IPS DF 6.9 (cell line): ENCODE data around the gene CHN1.

Experiments
- DNase-seq: peaks from one replicate; pipeline ENCODE4 v3.0.0-alpha.2; 2013; ENCODE audit warnings: low read depth, low spot score
- H3K27ac ChIP-seq: one replicate; pipeline ENCODE4 v1.5.1; 2013; ENCODE audit warnings: low read length, control low read depth
- H3K27me3 ChIP-seq: 2 replicates; pipeline ENCODE4 v1.6.1; 2013; ENCODE audit warnings: mild to moderate bottlenecking, low read length; ENCODE audit not compliant: control insufficient read depth, insufficient read depth
- H3K36me3 ChIP-seq: 2 replicates; pipeline ENCODE4 v1.6.1; 2013; ENCODE audit warnings: low read length; ENCODE audit not compliant: control insufficient read depth, insufficient read depth
- H3K4me1 ChIP-seq: 2 replicates; pipeline ENCODE4 v1.6.1; 2013; ENCODE audit warnings: low read length; ENCODE audit not compliant: control insufficient read depth, insufficient read depth
- H3K4me3 ChIP-seq: 2 replicates; pipeline ENCODE4 v1.5.1; 2013; ENCODE audit warnings: mild to moderate bottlenecking, low read length
- H3K9me3 ChIP-seq: 2 replicates; pipeline ENCODE4 v1.6.1; 2013; ENCODE audit warnings: low read length, inconsistent platforms; ENCODE audit not compliant: control insufficient read depth, insufficient read depth
- WGBS: extraction: QIAGEN DNeasy Blood & Tissue Kit; methylation state at CpG from one replicate; pipeline ENCODE4 v1.1.7; 2013; ENCODE audit warnings: mixed read lengths, missing lambda C conversion rate; ENCODE audit not compliant: insufficient read length, insufficient coverage; 5-methylcytosine and 5-hydroxymethylcytosine counted together

CHN1 gene

DNA sequence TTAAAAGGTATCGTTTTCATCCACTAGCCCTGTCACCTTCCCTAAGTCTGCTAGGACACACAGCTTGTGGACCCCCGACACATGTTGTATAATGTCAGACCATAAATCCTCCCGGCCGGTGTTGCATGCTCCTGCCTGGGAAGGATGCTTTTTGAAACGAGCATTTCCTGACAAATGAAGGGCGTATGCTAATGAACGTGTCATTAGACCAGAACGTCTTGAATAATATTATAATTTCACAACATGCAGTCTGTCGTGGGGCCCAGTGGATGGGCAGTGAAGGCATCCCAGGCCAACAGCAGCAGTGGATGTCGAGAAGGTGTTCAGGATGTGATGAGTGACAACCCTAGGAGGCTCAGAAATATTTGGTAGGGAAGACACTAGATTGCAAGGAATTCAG lies 248.4 kb downstream of the CHN1 start:
- no CpG with 5 or more reads among the region's 10 CpGs for WGBS
- no peak for DNase-seq
- H3K4me3 ChIP-seq: no peak overlapping the region
- H3K9me3 ChIP-seq: no peaks in the 10 kb centered on the region
- no peak overlapping the region for H3K27ac ChIP-seq
- no peaks in the 10 kb centered on the region for H3K4me1 ChIP-seq
- H3K36me3 ChIP-seq: no peaks in the 10 kb centered on the region
- no peaks in the 10 kb centered on the region for H3K27me3 ChIP-seq

- H3K9me3 ChIP-seq: no peaks in the 10 kb centered on the region
- H3K36me3 ChIP-seq: no peaks in the 10 kb centered on the region
- WGBS: no CpG with 5 or more reads among the region's 13 CpGs
- H3K4me3 ChIP-seq: no peak overlapping the region
- no peak for DNase-seq
- H3K27me3 ChIP-seq: no peaks in the 10 kb centered on the region
- no peak overlapping the region for H3K27ac ChIP-seq
- peaks cover 3% of the 10 kb centered on the region; the same call in 1 of the 2 replicates for H3K4me1 ChIP-seq
These were observed 252.0 kb downstream of the CHN1 start for GRCh38 chr2:174753038-174753633.

DNA sequence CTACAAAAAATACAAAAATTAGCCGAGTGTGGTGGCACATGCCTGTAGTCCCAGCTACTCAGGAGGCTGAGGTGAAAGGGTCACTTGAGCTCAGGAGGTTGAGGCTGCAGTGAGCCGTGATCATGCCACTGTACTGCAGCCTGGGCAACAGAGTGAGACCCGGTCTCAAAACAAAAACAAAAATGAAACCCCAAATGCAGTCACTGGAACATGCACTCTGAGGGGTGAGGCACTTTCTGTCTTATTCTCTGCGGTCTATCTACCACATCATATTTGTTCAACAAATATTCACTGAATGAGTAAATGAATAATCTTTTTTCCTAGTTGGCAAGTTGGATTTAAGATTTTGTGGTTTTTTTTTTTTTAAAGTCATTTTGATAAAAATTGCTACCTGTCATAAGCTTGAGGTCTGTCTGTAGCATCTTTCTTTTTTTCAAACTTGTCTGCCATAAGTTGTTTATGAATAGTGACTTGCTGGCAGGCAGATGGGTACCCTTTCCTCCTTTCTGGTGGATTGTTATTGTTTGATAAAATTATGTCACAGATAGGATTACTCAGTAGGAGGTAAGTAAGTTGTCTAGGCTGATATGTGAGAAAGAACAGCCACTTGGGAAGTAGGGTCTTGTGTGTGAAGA lies 252.7 kb downstream of the CHN1 start:
- H3K36me3 ChIP-seq: no peaks in the 10 kb centered on the region
- peaks cover 3% of the 10 kb centered on the region; the same call in 1 of the 2 replicates for H3K4me1 ChIP-seq
- WGBS: no CpG with 5 or more reads among the region's 4 CpGs
- H3K27ac ChIP-seq: no peak overlapping the region
- no peaks in the 10 kb centered on the region for H3K9me3 ChIP-seq
- H3K4me3 ChIP-seq: no peak overlapping the region
- H3K27me3 ChIP-seq: no peaks in the 10 kb centered on the region
- no peak for DNase-seq

- Histone ChIP-seq H3K4me3 (no peak overlapping the region), H3K36me3 (no peaks in the 10 kb centered on the region), H3K4me1 (peaks cover 3% of the 10 kb centered on the region; the same call in 1 of the 2 replicates), H3K27ac (no peak overlapping the region), H3K27me3 (no peaks in the 10 kb centered on the region), H3K9me3 (no peaks in the 10 kb centered on the region)
- DNase-seq: no peak
- WGBS: no CpG with 5 or more reads among the region's 5 CpGs
These were observed 254.2 kb downstream of the CHN1 start for GRCh38 chr2:174750923-174751441.

DNA sequence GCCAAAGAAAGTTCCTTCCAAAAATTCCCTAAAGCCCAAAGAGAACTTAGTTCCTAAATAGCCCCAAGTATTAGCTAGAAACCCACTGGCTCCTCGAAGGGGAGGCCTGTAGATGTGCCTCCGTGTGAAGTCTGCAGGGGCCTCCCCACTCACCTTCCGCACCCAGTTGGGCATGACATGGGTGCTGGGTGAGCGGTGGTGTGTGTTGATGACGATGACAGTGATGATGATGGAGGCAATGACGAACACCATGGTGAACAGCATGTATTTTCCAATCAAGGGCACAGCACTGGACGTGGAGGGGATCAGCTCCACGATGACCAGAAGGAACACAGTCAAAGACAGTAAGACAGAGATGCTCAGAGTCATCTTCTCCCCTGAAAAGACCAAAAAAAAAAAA lies 255.4 kb downstream of the CHN1 start:
- H3K36me3 ChIP-seq: no peaks in the 10 kb centered on the region
- no peaks in the 10 kb centered on the region for H3K9me3 ChIP-seq
- peaks cover 3% of the 10 kb centered on the region; the same call in 1 of the 2 replicates for H3K4me1 ChIP-seq
- WGBS: no CpG with 5 or more reads among the region's 8 CpGs
- H3K4me3 ChIP-seq: no peak overlapping the region
- DNase-seq: no peak
- H3K27me3 ChIP-seq: no peaks in the 10 kb centered on the region
- H3K27ac ChIP-seq: no peak overlapping the region

GRCh38 chr2:174748948-174749347 lies 256.2 kb downstream of the CHN1 start:
- H3K4me3 ChIP-seq: no peak overlapping the region
- H3K9me3 ChIP-seq: no peaks in the 10 kb centered on the region
- no peak overlapping the region for H3K27ac ChIP-seq
- no peaks in the 10 kb centered on the region for H3K27me3 ChIP-seq
- peak; percentile 80 for DNase-seq
- H3K36me3 ChIP-seq: no peaks in the 10 kb centered on the region
- peaks cover 3% of the 10 kb centered on the region; the same call in 1 of the 2 replicates for H3K4me1 ChIP-seq
- WGBS: no CpG with 5 or more reads among the region's 4 CpGs
